Suprapubic skin (tissue), 3 donors: Measurements from ENCODE around the gene PPP6R3.

Source experiments
- POLR2AphosphoS5 ChIP-seq, 3 donors: sonication (generic); formaldehyde crosslinking; IDR thresholded peaks; one replicate each; pipeline ENCODE4 v1.6.1; 2017; ENCODE audit warnings: antibody characterized with exemption in 3 of 3
- TF ChIP-seq, protein P1 (sequence below), 2 donors: fragments of 200-600 bp in 1 of 2; fragments of 450-650 bp in 1 of 2; sonication (generic) in 1 of 2; IDR thresholded peaks; one replicate each; pipeline ENCODE4 v1.5.1; 2016 to 2019; ENCODE audit warnings: antibody characterized with exemption in 2 of 2, mild to moderate bottlenecking in 1 of 2, moderate library complexity in 1 of 2

DNA sequence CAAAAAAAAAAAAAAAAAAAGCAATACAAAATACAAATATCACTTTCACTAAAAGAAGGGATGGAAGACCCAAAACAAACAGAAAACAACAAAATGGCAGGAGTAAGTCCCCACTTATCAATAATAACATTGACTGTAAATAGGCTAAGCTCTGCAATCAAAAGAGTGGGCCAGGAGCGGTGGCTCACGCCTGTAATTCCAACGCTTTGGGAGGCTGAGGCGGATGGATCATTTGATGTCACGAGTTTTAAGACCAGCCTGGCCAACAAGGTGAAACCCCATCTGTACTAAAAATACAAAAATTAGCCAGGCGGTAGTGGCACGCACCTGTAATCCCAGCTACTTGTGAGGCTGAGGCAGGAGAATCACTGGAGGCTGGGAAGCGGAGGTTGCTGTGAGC lies 9.8 kb upstream of the PPP6R3 start:
- TF ChIP-seq, protein P1, sequence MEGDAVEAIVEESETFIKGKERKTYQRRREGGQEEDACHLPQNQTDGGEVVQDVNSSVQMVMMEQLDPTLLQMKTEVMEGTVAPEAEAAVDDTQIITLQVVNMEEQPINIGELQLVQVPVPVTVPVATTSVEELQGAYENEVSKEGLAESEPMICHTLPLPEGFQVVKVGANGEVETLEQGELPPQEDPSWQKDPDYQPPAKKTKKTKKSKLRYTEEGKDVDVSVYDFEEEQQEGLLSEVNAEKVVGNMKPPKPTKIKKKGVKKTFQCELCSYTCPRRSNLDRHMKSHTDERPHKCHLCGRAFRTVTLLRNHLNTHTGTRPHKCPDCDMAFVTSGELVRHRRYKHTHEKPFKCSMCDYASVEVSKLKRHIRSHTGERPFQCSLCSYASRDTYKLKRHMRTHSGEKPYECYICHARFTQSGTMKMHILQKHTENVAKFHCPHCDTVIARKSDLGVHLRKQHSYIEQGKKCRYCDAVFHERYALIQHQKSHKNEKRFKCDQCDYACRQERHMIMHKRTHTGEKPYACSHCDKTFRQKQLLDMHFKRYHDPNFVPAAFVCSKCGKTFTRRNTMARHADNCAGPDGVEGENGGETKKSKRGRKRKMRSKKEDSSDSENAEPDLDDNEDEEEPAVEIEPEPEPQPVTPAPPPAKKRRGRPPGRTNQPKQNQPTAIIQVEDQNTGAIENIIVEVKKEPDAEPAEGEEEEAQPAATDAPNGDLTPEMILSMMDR (IDR thresholded peaks at IDR 0.05) = no peak
- TF ChIP-seq POLR2AphosphoS5 (IDR thresholded peaks at IDR 0.05) = no peak
